ENCODE results near the gene XPC.

- no peak for TF ChIP-seq EZH2 (IDR thresholded peaks at IDR 0.05; ENCODE audit: borderline replicate concordance, low read depth, low read length, severe bottlenecking)
- TF ChIP-seq CTCF (IDR thresholded peaks at IDR 0.05; ENCODE audit: extremely low read depth in 1 of 2, insufficient read depth in 1 of 2, low read depth in 1 of 2, low read length in 2 of 2) = peak in 1 of 2 donors; percentile 8
- TF ChIP-seq POLR2A (IDR thresholded peaks at IDR 0.05; ENCODE audit: low read depth, low read length) = no peak
- no peak for TF ChIP-seq POLR2AphosphoS5 (IDR thresholded peaks at IDR 0.05; ENCODE audit: insufficient read depth, low read depth, low read length)
- no peak for TF ChIP-seq GATA2 (IDR thresholded peaks at IDR 0.05; ENCODE audit: insufficient read depth, insufficient read length, low read depth, low read length)
- no peak for TF ChIP-seq MAX (IDR thresholded peaks at IDR 0.05; ENCODE audit: insufficient read depth, insufficient read length)
- TF ChIP-seq MYC (IDR thresholded peaks at IDR 0.05; ENCODE audit: low read depth, low read length) = no peak
These were observed 64.3 kb downstream of the XPC start for GRCh38 chr3:14113965-14114635.

Measured in endothelial cell of umbilical vein (primary cell).